ENCODE results near the gene ZNF318. TPM values are rescaled to one million over a fixed set of nuclear protein-coding genes. Genes with fewer than 3 reads are reported as not detected.

Gene ZNF318
- polyA plus RNA-seq, 1 donor (not counting 4 experiments of a cell fraction or from before 2014, with no cell fraction given): 14.6 TPM

DNA sequence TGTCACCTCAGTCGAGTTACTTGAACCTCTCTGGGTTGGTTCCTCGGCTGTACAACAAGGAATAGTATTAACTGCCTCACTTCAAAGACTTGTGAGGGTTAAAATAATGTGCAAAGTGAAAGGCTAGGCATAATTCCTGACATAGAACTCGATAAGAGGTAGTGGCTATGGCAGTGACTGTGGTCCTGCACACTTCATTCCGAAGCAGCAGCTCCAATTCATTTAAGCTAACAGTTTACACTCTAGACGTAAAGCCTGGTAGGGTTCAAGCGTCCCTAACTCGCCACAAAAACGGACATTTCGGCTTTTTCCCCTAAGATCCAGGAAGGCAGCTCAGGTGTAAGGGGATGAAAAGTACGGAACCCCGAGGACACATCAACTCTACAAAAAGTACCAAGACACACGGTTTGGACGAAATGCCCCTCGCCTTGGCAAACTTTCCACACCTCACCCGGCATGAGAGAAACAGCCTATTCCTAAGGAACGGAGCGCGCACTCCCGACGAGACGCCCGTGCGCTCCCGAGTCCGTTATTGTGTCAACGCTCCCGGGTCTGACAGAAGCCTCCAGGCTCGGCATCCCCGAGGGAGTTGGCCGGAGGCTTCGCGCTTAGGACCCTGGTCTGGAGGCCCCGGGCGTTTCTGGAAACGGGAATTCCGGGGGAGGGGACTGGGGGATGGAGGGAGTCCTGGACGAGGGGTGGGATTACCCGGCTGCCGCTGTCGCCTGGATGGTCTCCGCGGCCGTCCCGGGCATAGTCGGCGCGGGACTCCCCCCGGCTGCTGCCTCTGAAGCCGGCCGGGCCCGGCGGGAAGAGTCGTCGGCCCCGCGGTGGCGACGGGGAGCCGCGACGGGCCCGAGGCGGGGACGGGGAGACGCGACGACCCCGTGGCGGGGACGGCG, 937 bp downstream of the ZNF318 start:
- Histone ChIP-seq H3K9ac (ENCODE audit: control insufficient read depth, extremely low read depth, insufficient read depth, low read length) (peak overlapping the region; percentile 68), H3K27ac (ENCODE audit: control insufficient read depth, insufficient read depth, low read length) (peak overlapping the region; percentile 16), H3K27me3 (ENCODE audit: control insufficient read depth, extremely low read depth, insufficient read depth, low read length) (no peaks in the 10 kb centered on the region), H3K4me1 (ENCODE audit: control insufficient read depth, extremely low read depth, insufficient read depth, low read length) (peaks cover 28% of the 10 kb centered on the region), H4K20me1 (ENCODE audit: control insufficient read depth, extremely low read depth, insufficient read depth, low read length) (no peaks in the 10 kb centered on the region), H2AFZ (ENCODE audit: control insufficient read depth, low read length) (peak overlapping the region; percentile 45), H3K36me3 (ENCODE audit: control insufficient read depth in 2 of 2, extremely low read depth in 1 of 2, insufficient read depth in 2 of 2, low read length in 2 of 2) (peaks cover 9% of the 10 kb centered on the region in 2 experiments), H3K9me1 (ENCODE audit: control insufficient read depth, extremely low read depth, insufficient read depth, low read length) (no peaks in the 10 kb centered on the region), H3K79me2 (ENCODE audit: control insufficient read depth, insufficient read depth, low read length) (peaks cover 24% of the 10 kb centered on the region), H3K9me3 (ENCODE audit: control insufficient read depth, low read depth, low read length) (no peaks in the 10 kb centered on the region), H3K4me3 (ENCODE audit: control insufficient read depth in 2 of 3, extremely low read depth in 1 of 3, insufficient read depth in 2 of 3, low read depth in 1 of 3, low read length in 3 of 3) (peak overlapping the region; percentile 61 to 76 (median 74)), H3K4me2 (ENCODE audit: control insufficient read depth, extremely low read depth, insufficient read depth, low read depth, low read length) (peak overlapping the region; percentile 95)
- dilution Hi-C loops (cut with MboI; ENCODE audit: extremely low pct_ligation_motif_present, low sequenced_read_pairs): no loop called here
- TF ChIP-seq, protein P1, sequence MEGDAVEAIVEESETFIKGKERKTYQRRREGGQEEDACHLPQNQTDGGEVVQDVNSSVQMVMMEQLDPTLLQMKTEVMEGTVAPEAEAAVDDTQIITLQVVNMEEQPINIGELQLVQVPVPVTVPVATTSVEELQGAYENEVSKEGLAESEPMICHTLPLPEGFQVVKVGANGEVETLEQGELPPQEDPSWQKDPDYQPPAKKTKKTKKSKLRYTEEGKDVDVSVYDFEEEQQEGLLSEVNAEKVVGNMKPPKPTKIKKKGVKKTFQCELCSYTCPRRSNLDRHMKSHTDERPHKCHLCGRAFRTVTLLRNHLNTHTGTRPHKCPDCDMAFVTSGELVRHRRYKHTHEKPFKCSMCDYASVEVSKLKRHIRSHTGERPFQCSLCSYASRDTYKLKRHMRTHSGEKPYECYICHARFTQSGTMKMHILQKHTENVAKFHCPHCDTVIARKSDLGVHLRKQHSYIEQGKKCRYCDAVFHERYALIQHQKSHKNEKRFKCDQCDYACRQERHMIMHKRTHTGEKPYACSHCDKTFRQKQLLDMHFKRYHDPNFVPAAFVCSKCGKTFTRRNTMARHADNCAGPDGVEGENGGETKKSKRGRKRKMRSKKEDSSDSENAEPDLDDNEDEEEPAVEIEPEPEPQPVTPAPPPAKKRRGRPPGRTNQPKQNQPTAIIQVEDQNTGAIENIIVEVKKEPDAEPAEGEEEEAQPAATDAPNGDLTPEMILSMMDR (optimal IDR thresholded peaks at IDR 0.05 in 1 of 3, IDR thresholded peaks at IDR 0.05 in 1 of 3, conservative IDR thresholded peaks at IDR 0.05 in 1 of 3; ENCODE audit: extremely low read depth in 1 of 3, insufficient read depth in 2 of 3, low read length in 3 of 3): no peak
- no peak for TF ChIP-seq EZH2 (IDR thresholded peaks at IDR 0.05; ENCODE audit: low read length)
- DNase-seq (ENCODE audit: low read depth, low spot score) (no peak), FAIRE-seq (no peak)

DNA sequence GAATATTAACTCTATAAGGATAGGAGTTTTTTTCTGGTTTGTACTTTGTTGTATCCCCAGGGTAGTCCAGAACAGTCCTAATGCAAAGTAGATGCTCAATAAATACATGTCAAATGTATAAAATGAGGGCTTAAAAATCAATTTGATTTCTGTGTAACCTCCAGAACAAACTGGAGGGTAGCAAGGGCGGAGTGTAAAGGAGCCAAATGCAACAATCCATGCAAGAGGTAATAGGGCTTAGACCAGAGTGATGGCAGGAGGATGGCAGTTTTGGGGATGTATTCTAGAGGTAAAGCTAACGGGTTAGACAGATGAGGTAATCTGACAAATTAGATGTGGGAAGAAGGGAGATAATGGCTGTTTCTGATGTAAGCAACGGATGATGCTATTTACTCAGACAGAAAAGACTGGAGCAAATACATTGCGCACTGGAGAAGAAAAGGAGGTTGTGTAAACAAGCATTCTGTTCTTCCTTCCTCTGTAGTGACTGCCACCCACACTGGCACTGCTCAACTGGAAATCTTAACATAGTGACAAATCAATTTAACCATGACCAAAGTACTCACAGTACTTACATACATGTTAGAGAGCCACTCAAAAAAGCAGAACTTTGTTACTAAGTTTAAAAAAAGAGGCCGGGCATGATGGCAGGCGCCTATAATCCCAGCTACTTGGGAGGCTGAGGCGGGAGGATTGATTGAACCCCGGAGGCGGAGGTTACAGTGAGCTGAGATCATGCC, 2.0 kb downstream of the ZNF318 start:
- no peak for TF ChIP-seq EZH2 (IDR thresholded peaks at IDR 0.05; ENCODE audit: low read length)
- TF ChIP-seq, protein P1 (optimal IDR thresholded peaks at IDR 0.05 in 1 of 3, IDR thresholded peaks at IDR 0.05 in 1 of 3, conservative IDR thresholded peaks at IDR 0.05 in 1 of 3; ENCODE audit: extremely low read depth in 1 of 3, insufficient read depth in 2 of 3, low read length in 3 of 3): no peak
- H3K27me3 ChIP-seq (ENCODE audit: control insufficient read depth, extremely low read depth, insufficient read depth, low read length): no peaks in the 10 kb centered on the region
- dilution Hi-C loops (cut with MboI; ENCODE audit: extremely low pct_ligation_motif_present, low sequenced_read_pairs): no loop called here
- H3K27ac ChIP-seq (ENCODE audit: control insufficient read depth, insufficient read depth, low read length): no peak overlapping the region
- no peak overlapping the region for H3K9ac ChIP-seq (ENCODE audit: control insufficient read depth, extremely low read depth, insufficient read depth, low read length)
- DNase-seq (ENCODE audit: low read depth, low spot score) (no peak), FAIRE-seq (no peak)
- H4K20me1 ChIP-seq (ENCODE audit: control insufficient read depth, extremely low read depth, insufficient read depth, low read length): no peaks in the 10 kb centered on the region
- no peaks in the 10 kb centered on the region for H3K9me3 ChIP-seq (ENCODE audit: control insufficient read depth, low read depth, low read length)
- no peaks in the 10 kb centered on the region for H3K9me1 ChIP-seq (ENCODE audit: control insufficient read depth, extremely low read depth, insufficient read depth, low read length)
- H3K4me1 ChIP-seq (ENCODE audit: control insufficient read depth, extremely low read depth, insufficient read depth, low read length): peaks cover 26% of the 10 kb centered on the region
- peaks cover 24% of the 10 kb centered on the region for H3K79me2 ChIP-seq (ENCODE audit: control insufficient read depth, insufficient read depth, low read length)
- no peak overlapping the region for H2AFZ ChIP-seq (ENCODE audit: control insufficient read depth, low read length)
- peak overlapping the region; percentile 95 for H3K4me2 ChIP-seq (ENCODE audit: control insufficient read depth, extremely low read depth, insufficient read depth, low read depth, low read length)
- H3K36me3 ChIP-seq (ENCODE audit: control insufficient read depth in 2 of 2, extremely low read depth in 1 of 2, insufficient read depth in 2 of 2, low read length in 2 of 2): peaks cover 12 to 14% of the 10 kb centered on the region in 2 experiments
- H3K4me3 ChIP-seq (ENCODE audit: control insufficient read depth in 2 of 3, extremely low read depth in 1 of 3, insufficient read depth in 2 of 3, low read depth in 1 of 3, low read length in 3 of 3): peak overlapping the region in 2 of 3 experiments; percentile 61 to 76

All from keratinocyte (primary cell).